Neural crest cell (in vitro differentiated cells): ENCODE measurements around the gene BASP1. TPM values are rescaled to one million over a fixed set of nuclear protein-coding genes. Genes with fewer than 3 reads are reported as not detected.
"Not testable (repeated sequence)": the region's sequence is repeated elsewhere in the genome, so short reads cannot be mapped to it uniquely, and the experiment has no call there.

ENCODE experiments used
- DNase-seq: peaks from one replicate; pipeline ENCODE4 v3.0.0; 2021; ENCODE audit warnings: low read depth, mixed read lengths, low spot score
- H3K27ac Mint-ChIP-seq: one replicate; pipeline ENCODE4 v1.8.0; 2021; ENCODE audit warnings: mild to moderate bottlenecking, mixed read lengths; ENCODE audit not compliant: unreplicated experiment
- H3K27me3 Mint-ChIP-seq: 2 replicates; pipeline ENCODE4 v1.8.0; 2021; ENCODE audit warnings: low read depth, mild to moderate bottlenecking, mixed read lengths
- H3K36me3 Mint-ChIP-seq: 2 replicates; pipeline ENCODE4 v1.8.0; 2021; ENCODE audit warnings: low read depth, mild to moderate bottlenecking, mixed read lengths
- H3K4me1 Mint-ChIP-seq: 2 replicates; pipeline ENCODE4 v1.8.0; 2021; ENCODE audit warnings: mixed read lengths
- H3K4me3 Mint-ChIP-seq: one replicate; pipeline ENCODE4 v1.8.0; 2021; ENCODE audit warnings: mild to moderate bottlenecking, mixed read lengths
- H3K9me3 Mint-ChIP-seq: 2 replicates; pipeline ENCODE4 v1.8.0; 2021; ENCODE audit warnings: mixed read lengths
- CTCF ChIP-seq: fragments of 200-600 bp; sonication (generic); conservative IDR thresholded peaks from 2 replicates; pipeline ENCODE4 v1.5.0; 2021; ENCODE audit warnings: antibody characterized with exemption, mild to moderate bottlenecking
- total RNA-seq: library from RNA; stranded (reverse); gene quantifications from 2 replicates; pipeline ENCODE4 v1.2.1, GENCODE V29; 2021

Gene BASP1
- total RNA-seq, 1 donor from 2014 or later: 100 TPM

DNA sequence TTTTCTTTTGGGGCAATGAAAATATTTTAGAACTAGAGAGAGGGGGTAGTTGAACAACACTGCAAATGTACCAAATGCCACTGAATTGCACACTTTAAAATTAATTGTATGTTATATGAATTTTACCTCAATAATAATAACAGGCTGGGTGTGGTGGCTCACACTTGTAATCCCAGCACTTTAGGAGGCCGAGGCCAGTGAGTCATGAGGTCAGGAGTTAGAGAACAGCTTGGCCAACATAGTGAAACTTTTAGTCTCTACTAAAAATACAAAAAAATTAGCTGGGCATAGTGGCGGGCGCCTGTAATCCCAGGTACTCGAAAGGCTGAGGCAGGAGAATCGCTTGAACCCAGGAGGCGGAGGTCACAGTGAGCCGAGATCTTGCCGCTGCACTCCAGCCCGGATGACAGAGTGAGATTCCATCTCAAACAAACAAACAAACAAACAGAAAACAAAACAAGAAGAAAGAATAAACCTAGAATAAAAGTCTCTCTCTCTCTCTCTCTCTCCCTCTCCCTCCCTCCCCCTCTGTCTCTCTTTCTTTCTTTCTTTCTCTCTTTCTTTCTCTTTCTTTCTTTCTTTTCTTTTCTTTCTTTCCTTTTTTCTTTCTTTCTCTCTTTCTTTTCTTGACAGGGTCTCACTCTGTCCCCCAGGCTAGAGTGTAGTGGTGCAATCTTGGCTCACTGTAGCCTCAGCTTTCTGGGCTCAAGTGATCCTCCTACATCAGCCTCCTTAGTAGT is 91.1 kb downstream of the BASP1 start:
- no peak overlapping the region for H3K27ac Mint-ChIP-seq
- H3K4me1 Mint-ChIP-seq: peaks cover 4% of the 10 kb centered on the region
- no peaks in the 10 kb centered on the region for H3K27me3 Mint-ChIP-seq
- no peak overlapping the region for H3K4me3 Mint-ChIP-seq
- peaks cover 6% of the 10 kb centered on the region for H3K9me3 Mint-ChIP-seq
- TF ChIP-seq CTCF: no peak
- no peak for DNase-seq
- H3K36me3 Mint-ChIP-seq: no peaks in the 10 kb centered on the region

DNA sequence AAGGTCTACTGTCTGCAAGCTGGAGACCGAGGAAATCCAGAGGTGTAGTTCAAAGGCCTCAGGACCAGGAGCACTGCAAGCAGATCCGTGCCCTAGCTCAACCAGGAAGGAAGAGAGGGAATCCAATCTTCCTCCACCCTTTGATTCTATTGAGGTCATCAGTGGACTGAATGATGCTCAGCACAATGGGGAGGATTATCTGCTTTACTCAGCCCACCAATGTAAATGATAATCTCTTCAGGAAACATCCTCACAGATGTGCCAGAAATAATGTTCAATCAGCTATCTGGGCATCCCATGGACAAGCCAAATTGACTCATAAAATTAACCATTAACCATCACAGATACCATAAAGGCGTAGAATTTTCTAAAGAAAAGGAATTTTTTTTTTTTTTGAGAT is 92.0 kb downstream of the BASP1 start:
- no peak for DNase-seq
- Mint-ChIP-seq H3K27me3 (no peaks in the 10 kb centered on the region), H3K9me3 (peaks cover 6% of the 10 kb centered on the region), H3K27ac (no peak overlapping the region), H3K36me3 (no peaks in the 10 kb centered on the region), H3K4me3 (no peak overlapping the region), H3K4me1 (peaks cover 4% of the 10 kb centered on the region)
- no peak for TF ChIP-seq CTCF

- H3K27ac Mint-ChIP-seq, H3K27me3 Mint-ChIP-seq, H3K4me3 Mint-ChIP-seq, H3K9me3 Mint-ChIP-seq, DNase-seq, H3K36me3 Mint-ChIP-seq, H3K4me1 Mint-ChIP-seq: not testable (repeated sequence)
Measured at GRCh38 chr5:17310502-17310901, 93.1 kb downstream of the BASP1 start.

DNA sequence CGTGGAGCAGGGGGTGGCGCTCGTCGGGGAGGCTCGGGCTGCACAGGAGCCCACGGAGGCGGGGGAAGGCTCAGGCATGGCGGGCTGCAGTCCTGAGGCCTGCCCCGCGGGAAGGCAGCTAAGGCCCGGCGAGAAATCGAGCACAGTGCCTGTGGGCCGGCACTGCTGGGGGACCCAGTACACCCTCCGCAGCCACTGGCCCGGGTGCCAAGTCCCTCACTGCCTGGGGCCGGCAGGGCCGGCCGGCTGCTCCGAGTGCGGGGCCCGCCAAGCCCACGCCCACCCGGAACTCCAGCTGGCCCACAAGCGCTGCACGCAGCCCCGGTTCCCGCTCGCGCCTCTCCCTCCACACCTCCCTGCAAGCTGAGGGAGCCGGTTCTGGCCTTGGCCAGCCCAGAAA is 94.4 kb downstream of the BASP1 start:
- H3K27ac Mint-ChIP-seq, H3K4me3 Mint-ChIP-seq, H3K4me1 Mint-ChIP-seq: not testable (repeated sequence)

GRCh38 chr5:17312358-17312757 is 94.9 kb downstream of the BASP1 start:
- H3K36me3 Mint-ChIP-seq: no peaks in the 10 kb centered on the region
- H3K9me3 Mint-ChIP-seq: peaks cover 6% of the 10 kb centered on the region
- TF ChIP-seq CTCF: no peak
- H3K27me3 Mint-ChIP-seq: no peaks in the 10 kb centered on the region
- no peak overlapping the region for H3K4me3 Mint-ChIP-seq
- DNase-seq: no peak
- no peak overlapping the region for H3K27ac Mint-ChIP-seq
- peaks cover 9% of the 10 kb centered on the region for H3K4me1 Mint-ChIP-seq

More for the DNA sequence above, 94.4 kb downstream of the BASP1 start:
- H3K36me3 Mint-ChIP-seq, H3K27me3 Mint-ChIP-seq, H3K9me3 Mint-ChIP-seq, DNase-seq: not testable (repeated sequence)

GRCh38 chr5:17314907-17315471 is 97.6 kb downstream of the BASP1 start:
- H3K27ac Mint-ChIP-seq: no peak overlapping the region

More at GRCh38 chr5:17314907-17315471, 97.6 kb downstream of the BASP1 start:
- peaks cover 5% of the 10 kb centered on the region for H3K9me3 Mint-ChIP-seq
- no peak for DNase-seq
- H3K4me3 Mint-ChIP-seq: no peak overlapping the region
- H3K4me1 Mint-ChIP-seq: peaks cover 12% of the 10 kb centered on the region
- no peaks in the 10 kb centered on the region for H3K36me3 Mint-ChIP-seq
- no peaks in the 10 kb centered on the region for H3K27me3 Mint-ChIP-seq
- no peak for TF ChIP-seq CTCF
